Activated CD8-positive, alpha-beta T cell treated with anti-CD3 and anti-CD28 coated beads for 36 hours (primary cell): Measurements from ENCODE around the gene NAXE. TPM values are rescaled to one million over a fixed set of nuclear protein-coding genes. Genes with fewer than 3 reads are reported as not detected.

Experiments
- ATAC-seq: fragments of 200-7000 bp; cut with Tn5 transposase; one replicate; pipeline ENCODE4 v1.10.0; 2021; ENCODE audit warnings: mild to moderate bottlenecking, moderate library complexity
- CTCF ChIA-PET: fragments of 350-600 bp; sonication (Branson Sonifier 250); formaldehyde crosslinking; loops from one replicate; lab custom pipeline; 2021; ENCODE audit warnings: antibody characterized with exemption; lab: Charles Lee
- POLR2A ChIA-PET: fragments of 350-600 bp; sonication (Branson Sonifier 250); formaldehyde crosslinking; loops from one replicate; lab custom pipeline; 2021; ENCODE audit warnings: antibody characterized with exemption; lab: Charles Lee
- DNase-seq: peaks from one replicate; pipeline ENCODE4 v3.0.0-alpha.2; 2020
- H3K27ac Mint-ChIP-seq: one replicate; pipeline ENCODE4 v1.8.0; 2021; ENCODE audit warnings: mild to moderate bottlenecking, mixed read lengths
- H3K27me3 Mint-ChIP-seq: one replicate; pipeline ENCODE4 v1.8.0; 2021; ENCODE audit warnings: mixed read lengths
- H3K36me3 Mint-ChIP-seq: one replicate; pipeline ENCODE4 v1.8.0; 2021; ENCODE audit warnings: low read depth, mixed read lengths
- H3K4me1 Mint-ChIP-seq: one replicate; pipeline ENCODE4 v1.8.0; 2021; ENCODE audit warnings: low read depth, mixed read lengths
- H3K4me3 Mint-ChIP-seq: one replicate; pipeline ENCODE4 v1.8.0; 2021; ENCODE audit warnings: mild to moderate bottlenecking, moderate library complexity, mixed read lengths
- H3K9me3 Mint-ChIP-seq: one replicate; pipeline ENCODE4 v1.8.0; 2021; ENCODE audit warnings: mixed read lengths
- CTCF ChIP-seq: fragments of 200-600 bp; IDR thresholded peaks from one replicate; pipeline ENCODE4 v1.8.0; 2022; ENCODE audit warnings: antibody characterized with exemption, mild to moderate bottlenecking
- intact Hi-C: fragments of 100-400 bp; cut with micrococcal nuclease; formaldehyde crosslinking; loops from one replicate; pipeline ENCODE4 v1.10.0; 2022
- total RNA-seq, 2 experiments: library from RNA; stranded (reverse); gene quantifications; one replicate each; pipeline ENCODE4 v1.2.3, GENCODE V29; 2021

NAXE gene
- total RNA-seq, 2 experiments from 2014 or later = 65.4 to 68.6 TPM

DNA sequence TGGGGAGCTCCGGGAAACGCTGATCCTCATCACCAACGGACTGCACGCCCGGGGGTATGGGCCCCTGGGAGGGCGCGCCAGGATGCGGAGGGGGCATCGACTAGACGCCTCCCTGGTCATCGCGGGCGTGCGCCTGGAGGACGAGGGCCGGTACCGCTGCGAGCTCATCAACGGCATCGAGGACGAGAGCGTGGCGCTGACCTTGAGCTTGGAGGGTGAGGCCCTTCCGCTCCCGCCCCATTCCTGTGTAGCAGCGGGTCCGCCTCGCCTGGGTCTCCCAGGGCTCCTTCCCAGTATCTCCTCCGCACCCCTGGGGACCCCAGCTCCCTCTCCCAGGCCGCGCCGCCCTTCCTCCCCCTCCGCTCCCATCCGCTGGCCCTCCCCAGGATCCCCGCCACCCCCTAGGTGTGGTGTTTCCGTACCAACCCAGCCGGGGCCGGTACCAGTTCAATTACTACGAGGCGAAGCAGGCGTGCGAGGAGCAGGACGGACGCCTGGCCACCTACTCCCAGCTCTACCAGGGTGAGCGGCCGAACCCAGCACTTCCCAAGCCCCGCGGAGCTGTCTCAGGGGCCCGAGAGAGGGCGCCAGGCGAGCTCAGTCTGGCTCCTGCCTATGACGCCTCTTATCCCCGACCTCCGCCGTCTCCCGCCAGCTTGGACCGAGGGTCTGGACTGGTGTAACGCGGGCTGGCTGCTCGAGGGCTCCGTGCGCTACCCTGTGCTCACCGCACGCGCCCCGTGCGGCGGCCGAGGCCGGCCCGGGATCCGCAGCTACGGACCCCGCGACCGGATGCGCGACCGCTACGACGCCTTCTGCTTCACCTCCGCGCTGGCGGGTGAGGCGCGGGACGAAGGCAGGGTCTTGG lies 32.6 kb downstream of the NAXE start:
- CTCF ChIA-PET = interaction anchor here (0.6 to 12.4 kb wide), 46 partner anchors 11 to 301 kb away, joined by 3 to 273 read pairs (median 4); partner anchors contain the start of genes BCAN, CRABP2, GPATCH4 and IQGAP3
- peak; percentile 40 for TF ChIP-seq CTCF
- POLR2A ChIA-PET = interaction anchor here (0.9 to 1.3 kb wide), 3 partner anchors 19 to 57 kb away, joined by 3 read pairs; no protein-coding TSS in a partner anchor
- ATAC-seq (peak; percentile 65), DNase-seq (peak; percentile 58)
- Mint-ChIP-seq H3K27me3 (peaks cover 46% of the 10 kb centered on the region), H3K9me3 (no peaks in the 10 kb centered on the region), H3K36me3 (no peaks in the 10 kb centered on the region), H3K4me3 (peak overlapping the region; percentile 12), H3K4me1 (peaks cover 10% of the 10 kb centered on the region), H3K27ac (no peak overlapping the region)
- intact Hi-C loops = loop anchor here (5.0 kb wide), 1 partner anchor 33 kb away; no protein-coding TSS in a partner anchor

- ChIA-PET POLR2A (interaction anchor here (1.3 kb wide), 2 partner anchors 31 to 57 kb away, joined by 3 read pairs; no protein-coding TSS in a partner anchor), CTCF (interaction anchor here (0.8 to 12.4 kb wide), 41 partner anchors 10 to 265 kb away, joined by 3 to 273 read pairs (median 5); partner anchors contain the start of genes BCAN, CRABP2, IQGAP3 and ISG20L2)
- Mint-ChIP-seq H3K9me3 (no peaks in the 10 kb centered on the region), H3K27ac (no peak overlapping the region), H3K4me3 (no peak overlapping the region), H3K4me1 (peaks cover 10% of the 10 kb centered on the region), H3K36me3 (no peaks in the 10 kb centered on the region), H3K27me3 (peaks cover 39% of the 10 kb centered on the region)
- DNase-seq = no peak
- no peak for TF ChIP-seq CTCF
- peak; percentile 5 for ATAC-seq
- intact Hi-C loops = loop anchor here (5.0 kb wide), 1 partner anchor 32 kb away; no protein-coding TSS in a partner anchor
These were observed 33.3 kb downstream of the NAXE start for GRCh38 chr1:156624814-156625435.

- intact Hi-C loops = no loop called here
- TF ChIP-seq CTCF = peak; percentile 96
- Mint-ChIP-seq H3K27me3 (peaks cover 37% of the 10 kb centered on the region), H3K4me3 (peak overlapping the region; percentile 53), H3K4me1 (peaks cover 10% of the 10 kb centered on the region), H3K27ac (no peak overlapping the region), H3K9me3 (no peaks in the 10 kb centered on the region), H3K36me3 (no peaks in the 10 kb centered on the region)
- ATAC-seq = peak; percentile 74
- ChIA-PET CTCF (interaction anchor here (1.0 to 12.4 kb wide), 22 partner anchors 9 to 266 kb away, joined by 3 to 273 read pairs (median 8); partner anchors contain the start of genes BCAN, CRABP2 and NES), POLR2A (no interaction called here)
- DNase-seq = peak; percentile 74
These were observed 34.0 kb downstream of the NAXE start for GRCh38 chr1:156625436-156626078.

GRCh38 chr1:156626079-156626438 lies 34.5 kb downstream of the NAXE start:
- CTCF ChIA-PET = interaction anchor here (0.7 to 12.4 kb wide), 18 partner anchors 10 to 241 kb away, joined by 3 to 273 read pairs (median 7); partner anchors contain the start of genes BCAN, CRABP2 and NES
- no peak for TF ChIP-seq CTCF
- intact Hi-C loops = no loop called here
- no peak for ATAC-seq
- Mint-ChIP-seq H3K9me3 (no peaks in the 10 kb centered on the region), H3K27me3 (peaks cover 39% of the 10 kb centered on the region), H3K36me3 (no peaks in the 10 kb centered on the region), H3K27ac (no peak overlapping the region), H3K4me3 (no peak overlapping the region), H3K4me1 (peaks cover 10% of the 10 kb centered on the region)
- POLR2A ChIA-PET = interaction anchor here (0.7 kb wide), 1 partner anchor 31 kb away, joined by 3 read pairs; no protein-coding TSS in a partner anchor
- no peak for DNase-seq
